Activated CD4-positive, alpha-beta T cell treated with anti-CD3 and anti-CD28 coated beads, Interleukin-2, amount 50 U/mL, for 16 hours (primary cell): ENCODE results near the gene ERI3.

Source experiments
- DNase-seq: peaks from one replicate; pipeline ENCODE4 v3.0.0-alpha.2; 2020

The ERI3 gene

GRCh38 chr1:44282704-44283426 is 72.2 kb downstream of the ERI3 start:
- DNase-seq, result no peak

GRCh38 chr1:44281962-44282703 is 72.9 kb downstream of the ERI3 start:
- DNase-seq, result no peak

- no peak for DNase-seq
Observed at GRCh38 chr1:44276901-44277300, 78.2 kb downstream of the ERI3 start.

GRCh38 chr1:44275991-44276405 is 79.1 kb downstream of the ERI3 start:
- DNase-seq, result no peak

GRCh38 chr1:44275296-44275962 is 79.6 kb downstream of the ERI3 start:
- DNase-seq, result no peak

GRCh38 chr1:44273560-44274350 is 81.3 kb downstream of the ERI3 start:
- DNase-seq, result no peak

GRCh38 chr1:44272992-44273391 is 82.1 kb downstream of the ERI3 start:
- no peak for DNase-seq

GRCh38 chr1:44271646-44272045 is 83.4 kb downstream of the ERI3 start:
- no peak for DNase-seq

- no peak for DNase-seq
Observed at GRCh38 chr1:44270686-44271628, 84.1 kb downstream of the ERI3 start.

GRCh38 chr1:44268054-44268453 is 87.0 kb downstream of the ERI3 start:
- DNase-seq, result no peak

- DNase-seq, result no peak
Observed at GRCh38 chr1:44267438-44267837, 87.6 kb downstream of the ERI3 start.

- DNase-seq, result no peak
Observed at GRCh38 chr1:44266400-44267344, 88.4 kb downstream of the ERI3 start.

- DNase-seq, result no peak
Observed at GRCh38 chr1:44265656-44266358, 89.2 kb downstream of the ERI3 start.

GRCh38 chr1:44264451-44264771 is 90.6 kb downstream of the ERI3 start:
- DNase-seq, result no peak

GRCh38 chr1:44263568-44264450 is 91.2 kb downstream of the ERI3 start:
- no peak for DNase-seq

- DNase-seq, result no peak
Observed at GRCh38 chr1:44262816-44263567, 92.1 kb downstream of the ERI3 start.

GRCh38 chr1:44262414-44262813 is 92.6 kb downstream of the ERI3 start:
- no peak for DNase-seq

- DNase-seq, result no peak
Observed at GRCh38 chr1:44261962-44262361, 93.1 kb downstream of the ERI3 start.
